AG04450 (cell line): ENCODE results near the gene THOP1. TPM values are rescaled to one million over a fixed set of nuclear protein-coding genes. Genes with fewer than 3 reads are reported as not detected.

ENCODE experiments used
- CTCF ChIA-PET: fragments of 300-600, 350-600 bp; formaldehyde crosslinking; extraction: SDS; loops from one replicate; lab custom pipeline; 2022; ENCODE audit warnings: antibody characterized with exemption, inconsistent platforms; lab: Charles Lee
- POLR2A ChIA-PET: fragments of 350-600 bp; formaldehyde crosslinking; extraction: SDS; loops from one replicate; lab custom pipeline; 2021; ENCODE audit warnings: antibody characterized with exemption, inconsistent platforms; lab: Yijun Ruan, JAX
- DNase-seq: peaks from one replicate; pipeline ENCODE4 v3.0.0-alpha.2; 2011; ENCODE audit warnings: low read depth, low spot score
- H3K27ac ChIP-seq: one replicate; pipeline ENCODE4 v1.5.1; 2012; ENCODE audit warnings: low read depth, low read length, control low read depth
- H3K27me3 ChIP-seq: one replicate; pipeline ENCODE4 v1.6.0; 2012; ENCODE audit warnings: low read length; ENCODE audit not compliant: control insufficient read depth, insufficient read depth
- H3K4me3 ChIP-seq: 2 replicates; pipeline ENCODE4 v1.5.1; 2011; ENCODE audit warnings: mild to moderate bottlenecking, low read depth, low read length, control low read depth
- H3K9me3 ChIP-seq: 2 replicates; pipeline ENCODE4 v1.5.1; 2012; ENCODE audit warnings: low read length; ENCODE audit not compliant: control insufficient read depth, insufficient read depth
- CTCF ChIP-seq: IDR thresholded peaks from 2 replicates; pipeline ENCODE4 v1.5.1; 2011; ENCODE audit warnings: low read depth, low read length, control low read depth, inconsistent platforms
- polyA plus RNA-seq: library from polyadenylated mRNA; depleted of rRNA; stranded (reverse); fragments of >200 nt; gene quantifications from 2 replicates; pipeline ENCODE4 v1.2.3, GENCODE V29; 2011

The THOP1 gene
- polyA plus RNA-seq, 1 experiment = 35.4 TPM

- Histone ChIP-seq H3K27me3 (no peaks in the 10 kb centered on the region), H3K4me3 (no peak overlapping the region), H3K27ac (no peak overlapping the region), H3K9me3 (peaks cover 51% of the 10 kb centered on the region)
- no peak for TF ChIP-seq CTCF
- ChIA-PET CTCF (no interaction called here), POLR2A (no interaction called here)
- no peak for DNase-seq
Measured at GRCh38 chr19:2845107-2845506, 59.8 kb downstream of the THOP1 start.

- TF ChIP-seq CTCF = no peak
- Histone ChIP-seq H3K4me3 (no peak overlapping the region), H3K9me3 (peaks cover 52% of the 10 kb centered on the region), H3K27me3 (no peaks in the 10 kb centered on the region), H3K27ac (no peak overlapping the region)
- DNase-seq = no peak
- ChIA-PET POLR2A (no interaction called here), CTCF (no interaction called here)
Measured at GRCh38 chr19:2846180-2846894, 61.0 kb downstream of the THOP1 start.

- Histone ChIP-seq H3K27me3 (no peaks in the 10 kb centered on the region), H3K4me3 (no peak overlapping the region), H3K9me3 (peaks cover 61% of the 10 kb centered on the region), H3K27ac (no peak overlapping the region)
- no peak for DNase-seq
- ChIA-PET POLR2A (no interaction called here), CTCF (interaction anchor here (1.5 kb wide), 1 partner anchor 40 kb away, joined by 3 read pairs; no protein-coding TSS in a partner anchor)
- TF ChIP-seq CTCF = no peak
Measured at GRCh38 chr19:2847507-2847906, 62.2 kb downstream of the THOP1 start.

- Histone ChIP-seq H3K27me3 (no peaks in the 10 kb centered on the region), H3K27ac (no peak overlapping the region), H3K4me3 (no peak overlapping the region), H3K9me3 (peaks cover 68% of the 10 kb centered on the region)
- TF ChIP-seq CTCF = no peak
- DNase-seq = peak; percentile 29
- CTCF ChIA-PET = interaction anchor here (1.5 kb wide), 1 partner anchor 38 kb away, joined by 3 read pairs; no protein-coding TSS in a partner anchor
- POLR2A ChIA-PET = interaction anchor here (0.6 kb wide), 1 partner anchor 11 kb away, joined by 5 read pairs; no protein-coding TSS in a partner anchor
Measured at GRCh38 chr19:2848616-2849015, 63.3 kb downstream of the THOP1 start.

GRCh38 chr19:2850256-2850925 is 65.1 kb downstream of the THOP1 start:
- no peak for DNase-seq
- H3K9me3 ChIP-seq = peaks cover 68% of the 10 kb centered on the region

More at GRCh38 chr19:2850256-2850925, 65.1 kb downstream of the THOP1 start:
- POLR2A ChIA-PET = no interaction called here
- CTCF ChIA-PET = interaction anchor here (1.0 to 1.3 kb wide), 3 partner anchors 9 to 37 kb away, joined by 3 to 7 read pairs (median 4); partner anchors contain the start of gene ZNF555
- H3K27me3 ChIP-seq = no peaks in the 10 kb centered on the region
- no peak overlapping the region for H3K27ac ChIP-seq
- H3K4me3 ChIP-seq = no peak overlapping the region
- no peak for TF ChIP-seq CTCF
